ENCODE measurements around the gene EFCAB14. TPM values are rescaled to one million over a fixed set of nuclear protein-coding genes. Genes with fewer than 3 reads are reported as not detected.
"Not testable (repeated sequence)": the region's sequence is repeated elsewhere in the genome, so short reads cannot be mapped to it uniquely, and the experiment has no call there.

EFCAB14 gene
- total and polyA plus RNA-seq, 2 of the 4 experiments (the other 2 are of a cell fraction) = 28.6 to 43.0 TPM

GRCh38 chr1:46754707-46755106 lies 35.8 kb upstream of the EFCAB14 start:
- H4K91ac ChIP-seq (ENCODE audit: insufficient read depth, low read depth, low read length); DNase-seq; H3K27me3 ChIP-seq (ENCODE audit: control insufficient read depth, insufficient read depth, low read length); H3K9ac ChIP-seq (ENCODE audit: low read depth, low read length); BruUV-seq (replicated peaks); H2BK5ac ChIP-seq (ENCODE audit: low read depth, low read length, poor library complexity, severe bottlenecking); H3K23ac ChIP-seq (ENCODE audit: low read depth, low read length); H3K27ac ChIP-seq (ENCODE audit: insufficient read depth, low read length); in situ Hi-C loops (cut with MboI; ENCODE audit: low sequenced_read_pairs); dilution Hi-C loops (cut with HindIII; ENCODE audit: low sequenced_read_pairs, unreplicated experiment); H2AK9ac ChIP-seq (replicated peaks; ENCODE audit: low read depth, low read length, poor library complexity); H2BK120ac ChIP-seq (ENCODE audit: low read depth, low read length); H3K4me2 ChIP-seq (ENCODE audit: low read depth, low read length); CTCF ChIA-PET; H3K9me1 ChIP-seq (ENCODE audit: insufficient read depth, low read length); H2AFZ ChIP-seq (replicated peaks; ENCODE audit: low read length, poor library complexity); H2AK5ac ChIP-seq (ENCODE audit: low read depth, low read length); H3K14ac ChIP-seq (replicated peaks; ENCODE audit: low read depth, low read length); H4K5ac ChIP-seq (ENCODE audit: low read depth, low read length); H4K8ac ChIP-seq (ENCODE audit: low read depth in 2 of 2, low read length in 2 of 2); H2BK15ac ChIP-seq (ENCODE audit: low read depth, low read length); H3K36me3 ChIP-seq (ENCODE audit: control insufficient read depth, insufficient read depth, low read length); intact Hi-C loops (cut with micrococcal nuclease); H4K20me1 ChIP-seq (ENCODE audit: insufficient read depth, low read length); H3K79me1 ChIP-seq (ENCODE audit: low read depth in 1 of 2, low read length in 2 of 2); H3K4ac ChIP-seq (ENCODE audit: low read depth, low read length); H2BK20ac ChIP-seq (ENCODE audit: low read depth, low read length); ATAC-seq (ENCODE audit: low read depth); H3K4me3 ChIP-seq (ENCODE audit: insufficient read depth, low read depth, low read length); H3K18ac ChIP-seq (ENCODE audit: low read depth, low read length); H3K9me3 ChIP-seq (ENCODE audit: control insufficient read depth, insufficient read depth, low read length); POLR2A ChIA-PET (ENCODE audit: unreplicated experiment); H3K56ac ChIP-seq (ENCODE audit: extremely low read depth, insufficient read depth, low read length); H3K4me1 ChIP-seq (ENCODE audit: control insufficient read depth, insufficient read depth, low read length): not testable (repeated sequence)
- WGBS, 2 experiments (ENCODE audit: extremely low coverage in 2 of 2, insufficient read length in 1 of 2) = no CpG with 5 or more reads among the region's 4 CpGs

Data from IMR-90 (cell line).